H1 (cell line): Measurements from ENCODE around the gene TAC1. TPM values are rescaled to one million over a fixed set of nuclear protein-coding genes. Genes with fewer than 3 reads are reported as not detected.

ENCODE experiments used
- CTCF ChIA-PET: fragments of 300-600 bp; sonication (Branson Sonifier 250); formaldehyde crosslinking; loops from one replicate; lab custom pipeline; 2021; ENCODE audit not compliant: partially characterized antibody; lab: Charles Lee
- POLR2A ChIA-PET: fragments of 300-600 bp; sonication (Branson Sonifier 250); formaldehyde crosslinking; loops from one replicate; lab custom pipeline; 2021; ENCODE audit warnings: inconsistent platforms; ENCODE audit not compliant: partially characterized antibody; lab: Charles Lee
- DNase-seq, 2 experiments: peaks; one replicate each; pipeline versions ENCODE4 v3.0.0 to v3.0.0-alpha.2; 2010 to 2022; ENCODE audit warnings: low spot score in 2 of 2, low read depth in 1 of 2, mixed read lengths in 1 of 2
- FAIRE-seq: peaks from 2 replicates; lab custom pipeline; 2011; peaks lifted over from hg19 to GRCh38; lab: Jason Lieb, UNC
- H2AFZ ChIP-seq: 2 replicates; pipeline ENCODE4 v1.8.1; 2012; ENCODE audit warnings: low read length, inconsistent platforms
- H2AK5ac ChIP-seq: 2 replicates; pipeline ENCODE4 v1.6.1; 2013; ENCODE audit warnings: low read depth, low read length
- H2BK120ac ChIP-seq: replicated peaks from 2 replicates; pipeline ENCODE3; 2013; ENCODE audit warnings: low read depth, low read length, inconsistent platforms
- H2BK12ac ChIP-seq: 2 replicates; pipeline ENCODE4 v1.6.1; 2013; ENCODE audit warnings: low read depth, low read length
- H2BK15ac ChIP-seq: 2 replicates; pipeline ENCODE4 v1.6.1; 2013; ENCODE audit warnings: low read length
- H2BK20ac ChIP-seq: 2 replicates; pipeline ENCODE4 v1.6.1; 2013; ENCODE audit warnings: low read length
- H2BK5ac ChIP-seq: 2 replicates; pipeline ENCODE4 v1.6.1; 2013; ENCODE audit warnings: low read depth, low read length
- H3K14ac ChIP-seq: 2 replicates; pipeline ENCODE4 v1.6.1; 2013; ENCODE audit warnings: inconsistent platforms; ENCODE audit not compliant: insufficient read length
- H3K18ac ChIP-seq: 2 replicates; pipeline ENCODE4 v1.6.1; 2013; ENCODE audit warnings: low read length; ENCODE audit errors: extremely low read depth
- H3K23ac ChIP-seq: 2 replicates; pipeline ENCODE4 v1.6.1; 2013; ENCODE audit warnings: inconsistent platforms; ENCODE audit not compliant: insufficient read length
- H3K23me2 ChIP-seq: 2 replicates; pipeline ENCODE4 v1.6.1; 2013; ENCODE audit warnings: low read depth, low read length
- H3K27ac ChIP-seq: 2 replicates; pipeline ENCODE4 v1.6.1; 2011; ENCODE audit warnings: low read depth, low read length, inconsistent platforms
- H3K27me3 ChIP-seq, 4 experiments: replicated peaks in 1 of 4; 1 replicate in 1 of 4; 2 replicates in 3 of 4; pipeline versions ENCODE4 v1.6.1 to v1.8.1; 2011 to 2013; ENCODE audit warnings: low read length in 3 of 4, mild to moderate bottlenecking in 3 of 4, inconsistent platforms in 2 of 4, mixed read lengths in 2 of 4, moderate library complexity in 1 of 4; ENCODE audit not compliant: control insufficient read depth in 3 of 4, insufficient read depth in 3 of 4; ENCODE audit errors: extremely low read depth in 1 of 4
- H3K36me3 ChIP-seq, 4 experiments: 2 replicates each; pipeline versions ENCODE4 v1.6.1 to v1.8.1; 2011 to 2013; ENCODE audit warnings: mild to moderate bottlenecking in 4 of 4, low read length in 3 of 4, moderate library complexity in 2 of 4, control low read depth in 1 of 4, inconsistent platforms in 1 of 4; ENCODE audit not compliant: insufficient read depth in 4 of 4, control insufficient read depth in 2 of 4
- H3K4ac ChIP-seq: replicated peaks from 2 replicates; pipeline ENCODE3; 2013; ENCODE audit warnings: low read length, low read depth, mixed read lengths, inconsistent platforms; ENCODE audit not compliant: insufficient read length
- H3K4me1 ChIP-seq, 4 experiments: replicated peaks in 1 of 4; 1 replicate in 1 of 4; 2 replicates in 3 of 4; pipeline versions ENCODE4 v1.6.1 to v1.8.1; 2011 to 2013; ENCODE audit warnings: low read length in 3 of 4, inconsistent platforms in 2 of 4, mixed read lengths in 1 of 4; ENCODE audit not compliant: insufficient read depth in 4 of 4, control insufficient read depth in 3 of 4
- H3K4me2 ChIP-seq, 2 experiments: 2 replicates each; pipeline versions ENCODE4 v1.6.1 to v1.8.1; 2011 to 2013; ENCODE audit warnings: low read depth in 2 of 2, low read length in 2 of 2, control low read depth in 1 of 2, inconsistent platforms in 1 of 2, mild to moderate bottlenecking in 1 of 2; ENCODE audit not compliant: insufficient read depth in 1 of 2
- H3K4me3 ChIP-seq, 4 experiments: fragments of 200-600, 300-600 bp in 1 of 4; sonication (generic), shearing (Covaris generic), sonication (Bioruptor Twin) in 1 of 4; 2 replicates each; pipeline versions ENCODE4 v1.5.1 to v1.8.1; 2011 to 2016; ENCODE audit warnings: low read length in 4 of 4, low read depth in 3 of 4, control low read depth in 2 of 4, inconsistent platforms in 2 of 4, mild to moderate bottlenecking in 2 of 4, mixed read lengths in 1 of 4, moderate library complexity in 1 of 4; ENCODE audit not compliant: insufficient read depth in 2 of 4; ENCODE audit errors: extremely low read depth in 1 of 4
- H3K56ac ChIP-seq: replicated peaks from 2 replicates; pipeline ENCODE3; 2013; ENCODE audit warnings: low read depth, mild to moderate bottlenecking, mixed read lengths, low read length, inconsistent platforms; ENCODE audit not compliant: insufficient read length
- H3K79me1 ChIP-seq: 2 replicates; pipeline ENCODE4 v1.6.1; 2013; ENCODE audit warnings: low read depth, low read length, control low read depth
- H3K79me2 ChIP-seq, 2 experiments: 2 replicates each; pipeline versions ENCODE4 v1.6.1 to v1.8.1; 2012 to 2013; ENCODE audit warnings: low read length in 2 of 2, mild to moderate bottlenecking in 2 of 2, inconsistent platforms in 1 of 2; ENCODE audit not compliant: insufficient read depth in 2 of 2, control insufficient read depth in 1 of 2
- H3K9ac ChIP-seq, 4 experiments: replicated peaks in 1 of 4; 1 replicate in 1 of 4; 2 replicates in 3 of 4; pipeline versions ENCODE4 v1.6.1 to v1.8.1; 2011 to 2013; ENCODE audit warnings: low read depth in 3 of 4, low read length in 3 of 4, control low read depth in 2 of 4, mild to moderate bottlenecking in 2 of 4, moderate library complexity in 2 of 4, inconsistent platforms in 1 of 4; ENCODE audit errors: extremely low read depth in 1 of 4
- H3K9me3 ChIP-seq, 2 experiments: 2 replicates each; pipeline versions ENCODE4 v1.6.1 to v1.8.1; 2012 to 2013; ENCODE audit warnings: mild to moderate bottlenecking in 2 of 2, moderate library complexity in 2 of 2, control low read depth in 1 of 2, inconsistent platforms in 1 of 2, low read depth in 1 of 2, low read length in 1 of 2, mixed read lengths in 1 of 2; ENCODE audit not compliant: insufficient read depth in 2 of 2
- H4K20me1 ChIP-seq, 2 experiments: replicated peaks in 1 of 2; 2 replicates each; pipeline versions ENCODE3 to v1.8.1; 2011 to 2013; ENCODE audit warnings: inconsistent platforms in 2 of 2, low read length in 2 of 2, mild to moderate bottlenecking in 1 of 2; ENCODE audit not compliant: insufficient read depth in 2 of 2, control insufficient read depth in 1 of 2
- H4K5ac ChIP-seq: 2 replicates; pipeline ENCODE4 v1.6.1; 2013; ENCODE audit warnings: low read length, low read depth, mixed read lengths, inconsistent platforms; ENCODE audit not compliant: insufficient read length
- H4K8ac ChIP-seq: 2 replicates; pipeline ENCODE4 v1.8.0; 2013; ENCODE audit warnings: mild to moderate bottlenecking, moderate library complexity, low read length, inconsistent platforms; ENCODE audit not compliant: insufficient read depth; ENCODE audit errors: extremely low read depth
- H4K91ac ChIP-seq: replicated peaks from 2 replicates; pipeline ENCODE3; 2013; ENCODE audit warnings: low read length, mixed read lengths, inconsistent platforms; ENCODE audit not compliant: insufficient read length
- ATF2 ChIP-seq: IDR thresholded peaks from 2 replicates; pipeline ENCODE4 v1.6.1; 2012; ENCODE audit warnings: low read length, inconsistent platforms
- CREB1 ChIP-seq: IDR thresholded peaks from 2 replicates; pipeline ENCODE4 v1.6.1; 2012; ENCODE audit warnings: inconsistent platforms
- KDM5A ChIP-seq: fragments of 200-600 bp; IDR thresholded peaks from 2 replicates; pipeline ENCODE4 v1.7.1; 2012; ENCODE audit warnings: mild to moderate bottlenecking, low read length, inconsistent platforms, mixed read lengths
- MAX ChIP-seq: IDR thresholded peaks from 2 replicates; pipeline ENCODE4 v1.6.1; 2012; ENCODE audit warnings: inconsistent platforms
- WGBS, 2 experiments: shearing (Covaris generic) in 1 of 2; methylation state at CpG; one replicate each; pipeline versions ENCODE4 v1.1.6 to v1.1.7; 2013 to 2015; ENCODE audit warnings: low lambda C conversion rate in 2 of 2, mixed read lengths in 2 of 2, inconsistent platforms in 1 of 2, low coverage in 1 of 2, missing lambda C conversion rate in 1 of 2; ENCODE audit not compliant: insufficient replicate concordance in 2 of 2, insufficient coverage in 1 of 2, insufficient read length in 1 of 2; ENCODE audit errors: extremely low coverage in 1 of 2, missing lambda C conversion rate in 1 of 2; 5-methylcytosine and 5-hydroxymethylcytosine counted together
- polyA plus RNA-seq, 7 experiments: library from polyadenylated mRNA; depleted of rRNA in 3 of 7; stranded (reverse) in 5 of 7; unstranded in 2 of 7; fragments of >200 nt in 5 of 7; fragments of 200-250 nt in 2 of 7; gene quantifications; 1 replicate in 5 of 7; 2 replicates in 1 of 7; 4 replicates in 1 of 7; pipeline versions ENCODE4 v1.2.1 to v1.2.3, GENCODE V29; 2011 to 2013; ENCODE audit warnings: missing spikeins in 2 of 7, mixed read lengths in 2 of 7
- total RNA-seq: library from RNA; stranded (reverse); fragmentation: NEBNext Ultra II Directional; extraction: Animal tissue kit (Norgen Biotek cat#: 25700); gene quantifications from 2 replicates; pipeline ENCODE4 v1.2.1, GENCODE V29; 2021

TAC1 gene
- total and polyA plus RNA-seq, 2 of the 8 experiments (the other 6 are each of a cell fraction or from before 2014, with no cell fraction given) = 1.7 to 4.3 TPM

- H3K27ac ChIP-seq = no peak overlapping the region
- CTCF ChIA-PET = no interaction called here
These were observed 40.4 kb downstream of the TAC1 start for GRCh38 chr7:97772045-97772901.

More at GRCh38 chr7:97772045-97772901, 40.4 kb downstream of the TAC1 start:
- H3K79me1 ChIP-seq = no peaks in the 10 kb centered on the region
- no peak overlapping the region for H3K18ac ChIP-seq
- TF ChIP-seq MAX (no peak), KDM5A (no peak), CREB1 (no peak), ATF2 (no peak)
- H3K4me2 ChIP-seq = no peak overlapping the region
- no peak overlapping the region for H2AFZ ChIP-seq
- no peak overlapping the region for H3K56ac ChIP-seq
- H3K36me3 ChIP-seq = no peaks in the 10 kb centered on the region
- H2BK5ac ChIP-seq = no peak overlapping the region
- no peak overlapping the region for H3K23ac ChIP-seq
- no peak overlapping the region for H3K4ac ChIP-seq
- H4K8ac ChIP-seq = no peak overlapping the region
- H3K14ac ChIP-seq = no peak overlapping the region
- H3K9ac ChIP-seq = no peak overlapping the region
- H4K5ac ChIP-seq = no peak overlapping the region
- no peak overlapping the region for H4K91ac ChIP-seq
- H3K27me3 ChIP-seq = no peaks in the 10 kb centered on the region
- no peak overlapping the region for H2BK12ac ChIP-seq
- FAIRE-seq (no peak), DNase-seq (no peak)
- H2BK15ac ChIP-seq = no peak overlapping the region
- no peaks in the 10 kb centered on the region for H3K4me1 ChIP-seq
- no CpG with 5 or more reads among the region's 4 CpGs for WGBS, 2 experiments
- no peak overlapping the region for H2BK120ac ChIP-seq
- no peak overlapping the region for H3K4me3 ChIP-seq
- H3K23me2 ChIP-seq = no peaks in the 10 kb centered on the region
- no peaks in the 10 kb centered on the region for H4K20me1 ChIP-seq
- POLR2A ChIA-PET = no interaction called here
- H2AK5ac ChIP-seq = no peak overlapping the region
- no peak overlapping the region for H2BK20ac ChIP-seq
- no peaks in the 10 kb centered on the region for H3K9me3 ChIP-seq
- no peaks in the 10 kb centered on the region for H3K79me2 ChIP-seq
